Measurements from ENCODE around the gene RHOXF2. TPM values are rescaled to one million over a fixed set of nuclear protein-coding genes. Genes with fewer than 3 reads are reported as not detected.
A peak's percentile ranks its signal among the peaks of the same experiment; 100 is the strongest.
"Not testable (repeated sequence)": the region's sequence is repeated elsewhere in the genome, so short reads cannot be mapped to it uniquely, and the experiment has no call there.

The RHOXF2 gene
- total RNA-seq, 6 donors from 2014 or later, result 0.10 to 0.29 TPM; not detected in 4

- no peaks in the 10 kb centered on the region for H3K4me1 ChIP-seq
- no peak overlapping the region for H3K27ac ChIP-seq
- no peak for DNase-seq
- no peak for TF ChIP-seq EP300 (IDR thresholded peaks at IDR 0.05)
- no peak for TF ChIP-seq POLR2AphosphoS5 (IDR thresholded peaks at IDR 0.05)
- TF ChIP-seq POLR2A (IDR thresholded peaks at IDR 0.05), result no peak
- no peak for TF ChIP-seq CTCF (IDR thresholded peaks at IDR 0.05)
- WGBS, 2 donors, result 40 to 62% methylated on average over 7 to 12 of the region's 12 CpGs
- ATAC-seq (ENCODE audit: low FRiP score in 2 of 2), result no peak
- H3K27me3 ChIP-seq, result no peaks in the 10 kb centered on the region
- H3K4me3 ChIP-seq, result no peak overlapping the region
- peaks cover 0 to 10% (median 0%) of the 10 kb centered on the region in 4 donors for H3K9me3 ChIP-seq
- no peaks in the 10 kb centered on the region for H3K36me3 ChIP-seq
These were observed 14.1 kb upstream of the RHOXF2 start for GRCh38 chrX:120144178-120144844.

- no peaks in the 10 kb centered on the region for H3K27me3 ChIP-seq
- H3K4me3 ChIP-seq, result no peak overlapping the region
- DNase-seq (no peak), ATAC-seq (ENCODE audit: low FRiP score in 2 of 2) (no peak)
- peaks cover 0 to 10% (median 0%) of the 10 kb centered on the region in 4 donors for H3K9me3 ChIP-seq
- WGBS, 2 donors, result 47% methylated on average over 4 of the region's 4 CpGs
- no peaks in the 10 kb centered on the region for H3K4me1 ChIP-seq
- no peak overlapping the region for H3K27ac ChIP-seq
- H3K36me3 ChIP-seq, result no peaks in the 10 kb centered on the region
- TF ChIP-seq POLR2A (IDR thresholded peaks at IDR 0.05), result no peak
- no peak for TF ChIP-seq EP300 (IDR thresholded peaks at IDR 0.05)
- TF ChIP-seq CTCF (IDR thresholded peaks at IDR 0.05), result no peak
- no peak for TF ChIP-seq POLR2AphosphoS5 (IDR thresholded peaks at IDR 0.05)
These were observed 13.0 kb upstream of the RHOXF2 start for GRCh38 chrX:120145295-120145925.

GRCh38 chrX:120146323-120146722 lies 12.1 kb upstream of the RHOXF2 start:
- H3K27ac ChIP-seq; H3K9me3 ChIP-seq; H3K27me3 ChIP-seq; ATAC-seq (ENCODE audit: low FRiP score in 2 of 2); H3K4me1 ChIP-seq; H3K36me3 ChIP-seq; H3K4me3 ChIP-seq; DNase-seq: not testable (repeated sequence)
- 87 to 95% methylated on average over 1 of the region's 1 CpG for WGBS, 2 donors

- peaks cover 0 to 10% (median 0%) of the 10 kb centered on the region in 4 donors for H3K9me3 ChIP-seq
- TF ChIP-seq POLR2A (IDR thresholded peaks at IDR 0.05), result no peak
- no peaks in the 10 kb centered on the region for H3K36me3 ChIP-seq
- no peaks in the 10 kb centered on the region for H3K27me3 ChIP-seq
- DNase-seq (no peak), ATAC-seq (ENCODE audit: low FRiP score in 2 of 2) (no peak)
- H3K4me1 ChIP-seq, result no peaks in the 10 kb centered on the region
- no peak overlapping the region for H3K27ac ChIP-seq
- WGBS, 2 donors, result 90 to 91% methylated on average over 8 of the region's 8 CpGs
- no peak overlapping the region for H3K4me3 ChIP-seq
These were observed 10.9 kb upstream of the RHOXF2 start for GRCh38 chrX:120147537-120147936.

GRCh38 chrX:120150109-120150744 lies 8.2 kb upstream of the RHOXF2 start:
- not testable (repeated sequence) for H3K27ac ChIP-seq, DNase-seq, H3K4me1 ChIP-seq, H3K27me3 ChIP-seq, H3K9me3 ChIP-seq, H3K4me3 ChIP-seq, H3K36me3 ChIP-seq
- no CpG with 5 or more reads among the region's 12 CpGs for WGBS, 2 donors
- ATAC-seq (ENCODE audit: low FRiP score in 2 of 2), result peak; percentile 55 to 62

- not testable (repeated sequence) for ATAC-seq (ENCODE audit: low FRiP score in 2 of 2); H3K36me3 ChIP-seq; H3K4me3 ChIP-seq; H3K27me3 ChIP-seq; H3K27ac ChIP-seq; H3K9me3 ChIP-seq; H3K4me1 ChIP-seq
- 91% methylated on average over 25 of the region's 33 CpGs; no CpG with 5 or more reads in 1 of the 2 donors for WGBS, 2 donors
- peak in 1 of 2 donors; percentile 59 for DNase-seq
These were observed 673 bp downstream of the RHOXF2 start for GRCh38 chrX:120159086-120159485.

- not testable (repeated sequence) for DNase-seq; ATAC-seq (ENCODE audit: low FRiP score in 2 of 2); H3K36me3 ChIP-seq; H3K27me3 ChIP-seq; H3K9me3 ChIP-seq; H3K4me1 ChIP-seq; H3K27ac ChIP-seq; H3K4me3 ChIP-seq
- no CpG with 5 or more reads among the region's 6 CpGs for WGBS, 2 donors
These were observed 34.8 kb downstream of the RHOXF2 start for GRCh38 chrX:120193254-120193653.

- H3K36me3 ChIP-seq; ATAC-seq (ENCODE audit: low FRiP score in 2 of 2); H3K27ac ChIP-seq; H3K27me3 ChIP-seq; DNase-seq; H3K4me1 ChIP-seq; H3K4me3 ChIP-seq; H3K9me3 ChIP-seq: not testable (repeated sequence)
- WGBS, 2 donors, result no CpG with 5 or more reads among the region's 2 CpGs
These were observed 35.3 kb downstream of the RHOXF2 start for GRCh38 chrX:120193720-120194119.

GRCh38 chrX:120195786-120196185 lies 37.4 kb downstream of the RHOXF2 start:
- H3K27ac ChIP-seq; H3K9me3 ChIP-seq; H3K4me1 ChIP-seq; H3K27me3 ChIP-seq; H3K36me3 ChIP-seq; H3K4me3 ChIP-seq; ATAC-seq (ENCODE audit: low FRiP score in 2 of 2); DNase-seq: not testable (repeated sequence)
- no CpG with 5 or more reads among the region's 6 CpGs for WGBS, 2 donors

GRCh38 chrX:120196626-120197283 lies 38.3 kb downstream of the RHOXF2 start:
- not testable (repeated sequence) for DNase-seq, H3K4me3 ChIP-seq, H3K27ac ChIP-seq, H3K9me3 ChIP-seq, H3K36me3 ChIP-seq, H3K27me3 ChIP-seq, H3K4me1 ChIP-seq
- no CpG with 5 or more reads among the region's 8 CpGs for WGBS, 2 donors
- ATAC-seq (ENCODE audit: low FRiP score in 2 of 2), result peak in 1 of 2 donors; percentile 71
